ENCODE data around the gene CAMKK2.

Gene CAMKK2

DNA sequence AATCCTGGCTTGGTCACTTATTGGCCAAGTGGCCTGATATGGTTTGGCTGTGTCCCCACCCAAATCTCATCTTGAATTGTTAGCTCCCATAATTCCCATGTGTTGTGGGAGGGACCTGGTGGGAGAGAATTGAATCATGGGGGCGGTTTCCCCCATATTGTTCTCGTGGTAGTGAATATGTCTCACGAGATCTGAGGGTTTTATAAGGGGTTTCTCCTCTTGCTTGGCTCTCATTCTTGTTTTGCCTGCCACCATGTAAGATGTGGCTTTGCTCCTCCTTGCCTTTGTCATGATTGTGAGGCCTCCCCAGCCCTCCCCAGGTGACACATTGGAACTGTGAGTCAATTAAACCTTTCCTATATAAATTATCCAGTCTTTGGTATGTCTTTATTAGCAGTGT lies 105.4 kb downstream of the CAMKK2 start:
- DNase-seq (ENCODE audit: low spot score), result no peak

GRCh38 chr12:121190523-121191031 lies 105.9 kb downstream of the CAMKK2 start:
- peak; percentile 81 for DNase-seq (ENCODE audit: low spot score)

DNA sequence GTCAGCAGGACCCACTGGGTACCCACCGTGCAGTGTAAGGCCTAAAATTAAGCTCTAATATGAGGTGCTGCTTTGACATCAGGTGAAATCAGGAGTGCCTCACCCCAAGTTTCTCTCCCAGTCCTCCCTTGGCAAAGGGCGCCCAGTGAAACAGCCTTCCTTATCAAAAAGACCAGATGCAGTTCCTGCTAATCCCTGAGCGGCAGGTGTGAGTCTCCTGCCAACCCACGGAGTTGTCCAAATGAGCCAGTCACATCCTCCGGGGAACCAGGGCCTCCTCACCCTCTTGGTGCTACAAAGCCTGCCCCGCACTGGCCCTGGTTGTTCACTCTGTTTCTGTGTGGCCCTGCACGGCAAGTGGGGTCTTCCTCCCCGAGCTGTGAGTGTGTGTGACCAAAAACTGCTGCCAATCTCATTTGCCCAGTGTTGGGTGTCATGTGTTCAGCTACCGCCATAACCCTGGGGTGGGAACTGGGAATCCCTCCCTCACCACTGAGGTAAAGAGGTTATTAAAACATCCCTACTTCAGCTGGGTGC lies 106.8 kb downstream of the CAMKK2 start:
- DNase-seq (ENCODE audit: low spot score), result no peak

- no peak for DNase-seq (ENCODE audit: low spot score)
Observed at GRCh38 chr12:121189131-121189530, 107.4 kb downstream of the CAMKK2 start.

DNA sequence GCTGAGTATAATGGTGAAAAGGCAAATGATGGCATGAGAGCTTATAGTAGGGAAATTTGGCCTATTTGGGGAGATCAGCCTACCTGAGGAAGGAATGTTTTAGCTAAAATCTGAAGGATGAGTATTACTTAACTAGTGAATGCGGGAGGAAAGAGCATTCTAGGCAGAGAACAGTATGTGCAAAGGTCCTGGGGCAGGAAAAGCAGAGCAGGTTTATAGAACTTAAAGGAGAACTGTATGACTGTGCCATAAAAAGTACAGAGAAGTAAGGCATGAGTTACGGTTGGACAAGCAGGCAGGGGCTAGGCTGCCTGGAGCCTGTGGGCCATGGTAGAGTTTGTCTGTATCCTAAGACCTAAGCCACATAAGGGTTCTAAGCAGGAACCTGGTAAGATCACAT lies 108.3 kb downstream of the CAMKK2 start:
- no peak for DNase-seq (ENCODE audit: low spot score)
